Measurements from ENCODE around the gene PGLYRP3. TPM values are rescaled to one million over a fixed set of nuclear protein-coding genes. Genes with fewer than 3 reads are reported as not detected.

Gene PGLYRP3
- total RNA-seq, 1 experiment from 2014 or later = not detected

DNA sequence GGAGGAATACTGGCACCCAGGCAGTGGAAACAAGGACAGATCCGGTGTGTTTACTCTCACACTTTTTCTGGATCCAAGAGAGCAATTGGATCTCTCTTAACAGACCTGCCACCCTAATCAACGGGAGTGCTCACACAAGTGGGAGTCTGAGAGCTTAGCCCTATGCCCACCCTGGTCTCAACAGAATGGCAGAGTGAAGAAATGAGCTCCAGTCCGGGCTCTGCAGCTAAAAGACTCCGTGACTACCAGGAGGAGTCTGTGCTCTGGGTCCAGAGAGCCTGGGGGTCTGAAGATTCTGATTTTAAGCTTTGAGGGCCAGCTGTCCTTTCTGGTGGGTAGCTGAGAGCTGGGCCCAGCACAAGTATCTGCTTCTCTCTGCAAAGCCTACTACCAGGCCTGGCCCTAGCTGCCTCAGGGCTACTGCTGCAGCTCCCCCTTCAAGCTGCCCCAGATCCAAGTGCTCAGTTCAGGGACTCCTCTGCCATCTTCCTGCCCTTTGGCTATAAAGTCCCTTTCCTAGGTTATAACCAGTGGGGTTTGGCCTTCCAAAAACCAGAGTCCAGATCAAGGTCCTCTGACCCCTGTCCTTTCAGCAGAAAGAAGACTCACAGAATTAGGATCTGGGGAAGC lies 48.8 kb upstream of the PGLYRP3 start:
- no TSS peak for BruUV-seq (replicated peaks)
- Histone ChIP-seq H3K9me2 (ENCODE audit: insufficient read depth) (no peaks in the 10 kb centered on the region), H3K4me1 (replicated peaks; ENCODE audit: insufficient read depth) (peaks cover 81% of the 10 kb centered on the region), H2AFZ (no peak overlapping the region), H3K4me3 (no peak overlapping the region), H3K27me3 (ENCODE audit: insufficient read depth, low read depth) (no peaks in the 10 kb centered on the region), H3F3A (ENCODE audit: insufficient read depth, low read depth) (peaks cover 89% of the 10 kb centered on the region), H3K4me2 (peak overlapping the region; percentile 97; the same call in 1 of the 2 replicates), H3K27ac (peak overlapping the region; percentile 42), H3K36me3 (ENCODE audit: low read depth) (peaks cover 19% of the 10 kb centered on the region), H4K20me1 (ENCODE audit: insufficient read depth) (no peaks in the 10 kb centered on the region), H3K9me3 (ENCODE audit: insufficient read depth, low read depth) (no peaks in the 10 kb centered on the region), H3K79me2 (ENCODE audit: low read depth) (peaks cover 25% of the 10 kb centered on the region)
- intact Hi-C loops (cut with micrococcal nuclease; ENCODE audit: unreplicated experiment) = no loop called here
- POLR2A ChIA-PET (ENCODE audit: unreplicated experiment) = no interaction called here
- no peak for DNase-seq
- CTCF ChIA-PET = no interaction called here
- no peak for TF ChIP-seq EZH2 (IDR thresholded peaks at IDR 0.05; ENCODE audit: low read depth)
- TF ChIP-seq CTCF (conservative IDR thresholded peaks at IDR 0.05) = no peak

- H3K36me3 ChIP-seq (ENCODE audit: low read depth) = peaks cover 19% of the 10 kb centered on the region
- no peaks in the 10 kb centered on the region for H3K9me2 ChIP-seq (ENCODE audit: insufficient read depth)
- peaks cover 25% of the 10 kb centered on the region for H3K79me2 ChIP-seq (ENCODE audit: low read depth)
- H3K27ac ChIP-seq = peak overlapping the region; percentile 42
- CTCF ChIA-PET = no interaction called here
- H3K27me3 ChIP-seq (ENCODE audit: insufficient read depth, low read depth) = no peaks in the 10 kb centered on the region
- POLR2A ChIA-PET (ENCODE audit: unreplicated experiment) = no interaction called here
- intact Hi-C loops (cut with micrococcal nuclease; ENCODE audit: unreplicated experiment) = no loop called here
- H3K4me1 ChIP-seq (replicated peaks; ENCODE audit: insufficient read depth) = peaks cover 81% of the 10 kb centered on the region
- no peaks in the 10 kb centered on the region for H4K20me1 ChIP-seq (ENCODE audit: insufficient read depth)
- H3K4me3 ChIP-seq = no peak overlapping the region
- peaks cover under 1% of the 10 kb centered on the region; the same call in 1 of the 2 replicates for H3K9me3 ChIP-seq (ENCODE audit: insufficient read depth, low read depth)
- no TSS peak for BruUV-seq (replicated peaks)
- DNase-seq = peak in 1 of 2 experiments; percentile 35
- H2AFZ ChIP-seq = no peak overlapping the region
- H3K4me2 ChIP-seq = peak overlapping the region; percentile 97
- TF ChIP-seq CTCF (conservative IDR thresholded peaks at IDR 0.05) (no peak), EZH2 (IDR thresholded peaks at IDR 0.05; ENCODE audit: low read depth) (no peak)
- peaks cover 94% of the 10 kb centered on the region for H3F3A ChIP-seq (ENCODE audit: insufficient read depth, low read depth)
Measured at GRCh38 chr1:153360592-153361479, 48.1 kb upstream of the PGLYRP3 start.

DNA sequence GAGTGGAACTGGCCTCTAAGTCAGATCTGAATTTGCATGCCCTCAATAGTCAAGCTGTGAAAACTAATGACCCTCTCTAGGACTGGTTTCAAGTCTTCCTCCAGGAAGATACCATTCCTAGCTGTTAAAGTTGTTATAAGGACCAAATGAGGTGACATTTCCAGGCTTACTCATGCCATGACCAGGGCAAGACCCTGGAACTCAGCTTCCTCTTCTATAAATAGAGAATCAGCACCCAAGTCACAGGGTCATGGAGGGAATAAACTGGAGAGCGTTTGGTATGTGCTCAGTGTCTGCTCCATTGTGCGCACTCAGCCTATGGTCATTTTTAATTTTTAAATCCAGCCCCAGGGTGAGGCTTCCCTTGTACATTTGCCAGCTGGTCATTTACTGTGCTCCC lies 47.4 kb upstream of the PGLYRP3 start:
- H3F3A ChIP-seq (ENCODE audit: insufficient read depth, low read depth) = peaks cover 96% of the 10 kb centered on the region
- no peak overlapping the region for H2AFZ ChIP-seq
- H3K27me3 ChIP-seq (ENCODE audit: insufficient read depth, low read depth) = no peaks in the 10 kb centered on the region
- H3K4me3 ChIP-seq = peak overlapping the region; percentile 93; the same call in 1 of the 2 replicates
- H3K9me2 ChIP-seq (ENCODE audit: insufficient read depth) = no peaks in the 10 kb centered on the region
- H4K20me1 ChIP-seq (ENCODE audit: insufficient read depth) = no peaks in the 10 kb centered on the region
- ChIA-PET CTCF (no interaction called here), POLR2A (ENCODE audit: unreplicated experiment) (no interaction called here)
- peaks cover 25% of the 10 kb centered on the region for H3K79me2 ChIP-seq (ENCODE audit: low read depth)
- H3K9me3 ChIP-seq (ENCODE audit: insufficient read depth, low read depth) = peaks cover 3% of the 10 kb centered on the region; the same call in 1 of the 2 replicates
- H3K36me3 ChIP-seq (ENCODE audit: low read depth) = peaks cover 19% of the 10 kb centered on the region
- intact Hi-C loops (cut with micrococcal nuclease; ENCODE audit: unreplicated experiment) = no loop called here
- no peak for TF ChIP-seq CTCF (conservative IDR thresholded peaks at IDR 0.05)
- no peak for TF ChIP-seq EZH2 (IDR thresholded peaks at IDR 0.05; ENCODE audit: low read depth)
- peak overlapping the region; percentile 42 for H3K27ac ChIP-seq
- DNase-seq = no peak
- H3K4me2 ChIP-seq = peak overlapping the region; percentile 97
- H3K4me1 ChIP-seq (replicated peaks; ENCODE audit: insufficient read depth) = peaks cover 79% of the 10 kb centered on the region
- no TSS peak for BruUV-seq (replicated peaks)
